GM08714 (cell line): ENCODE results near the gene PER3.

Experiments
- H3K4me3 ChIP-seq: fragments of 200-500 bp; sonication (Bioruptor generic); 2 replicates; pipeline ENCODE4 v1.5.1; 2014; ENCODE audit warnings: mild to moderate bottlenecking, low read length, inconsistent platforms
- ZNF274 ChIP-seq: IDR thresholded peaks from 2 replicates; pipeline ENCODE4 v1.6.1; 2012; ENCODE audit warnings: mild to moderate bottlenecking, low read depth, low read length

The PER3 gene

GRCh38 chr1:7795406-7795805, 11.3 kb downstream of the PER3 start:
- no peak for TF ChIP-seq ZNF274
- no peak overlapping the region for H3K4me3 ChIP-seq

- H3K4me3 ChIP-seq, result no peak overlapping the region
- no peak for TF ChIP-seq ZNF274
Measured at GRCh38 chr1:7805460-7805859, 21.4 kb downstream of the PER3 start.

- TF ChIP-seq ZNF274, result no peak
- H3K4me3 ChIP-seq, result no peak overlapping the region
Measured at GRCh38 chr1:7808253-7808844, 24.3 kb downstream of the PER3 start.

- no peak overlapping the region for H3K4me3 ChIP-seq
- TF ChIP-seq ZNF274, result no peak
Measured at GRCh38 chr1:7809742-7810141, 25.7 kb downstream of the PER3 start.

- no peak for TF ChIP-seq ZNF274
- H3K4me3 ChIP-seq, result no peak overlapping the region
Measured at GRCh38 chr1:7810395-7810794, 26.3 kb downstream of the PER3 start.

- TF ChIP-seq ZNF274, result no peak
- no peak overlapping the region for H3K4me3 ChIP-seq
Measured at GRCh38 chr1:7811476-7811875, 27.4 kb downstream of the PER3 start.

GRCh38 chr1:7813677-7814373, 29.7 kb downstream of the PER3 start:
- no peak overlapping the region for H3K4me3 ChIP-seq
- TF ChIP-seq ZNF274, result no peak

- no peak for TF ChIP-seq ZNF274
- no peak overlapping the region for H3K4me3 ChIP-seq
Measured at GRCh38 chr1:7821282-7821681, 37.2 kb downstream of the PER3 start.

- no peak overlapping the region for H3K4me3 ChIP-seq
- TF ChIP-seq ZNF274, result no peak
Measured at GRCh38 chr1:7824701-7825100, 40.6 kb downstream of the PER3 start.

GRCh38 chr1:7826363-7826762, 42.3 kb downstream of the PER3 start:
- TF ChIP-seq ZNF274, result no peak
- peak overlapping the region; percentile 79 for H3K4me3 ChIP-seq

- no peak for TF ChIP-seq ZNF274
- peak overlapping the region; percentile 79 for H3K4me3 ChIP-seq
Measured at GRCh38 chr1:7827126-7827955, 43.2 kb downstream of the PER3 start.

- TF ChIP-seq ZNF274, result no peak
- no peak overlapping the region for H3K4me3 ChIP-seq
Measured at GRCh38 chr1:7831458-7831857, 47.4 kb downstream of the PER3 start.

- no peak overlapping the region for H3K4me3 ChIP-seq
- TF ChIP-seq ZNF274, result no peak
Measured at GRCh38 chr1:7833035-7833434, 48.9 kb downstream of the PER3 start.

- H3K4me3 ChIP-seq, result no peak overlapping the region
- TF ChIP-seq ZNF274, result no peak
Measured at GRCh38 chr1:7838714-7839113, 54.6 kb downstream of the PER3 start.

GRCh38 chr1:7839526-7839925, 55.4 kb downstream of the PER3 start:
- no peak for TF ChIP-seq ZNF274
- no peak overlapping the region for H3K4me3 ChIP-seq
